HG03064 (cell line): ENCODE data around the gene TSPOAP1.

Source experiments
- ATAC-seq: cut with Tn5 transposase; IDR thresholded peaks from one replicate; pipeline ENCODE4 v1.9.1; 2021; ENCODE audit warnings: low read depth; ENCODE audit not compliant: unreplicated experiment

TSPOAP1 gene

DNA sequence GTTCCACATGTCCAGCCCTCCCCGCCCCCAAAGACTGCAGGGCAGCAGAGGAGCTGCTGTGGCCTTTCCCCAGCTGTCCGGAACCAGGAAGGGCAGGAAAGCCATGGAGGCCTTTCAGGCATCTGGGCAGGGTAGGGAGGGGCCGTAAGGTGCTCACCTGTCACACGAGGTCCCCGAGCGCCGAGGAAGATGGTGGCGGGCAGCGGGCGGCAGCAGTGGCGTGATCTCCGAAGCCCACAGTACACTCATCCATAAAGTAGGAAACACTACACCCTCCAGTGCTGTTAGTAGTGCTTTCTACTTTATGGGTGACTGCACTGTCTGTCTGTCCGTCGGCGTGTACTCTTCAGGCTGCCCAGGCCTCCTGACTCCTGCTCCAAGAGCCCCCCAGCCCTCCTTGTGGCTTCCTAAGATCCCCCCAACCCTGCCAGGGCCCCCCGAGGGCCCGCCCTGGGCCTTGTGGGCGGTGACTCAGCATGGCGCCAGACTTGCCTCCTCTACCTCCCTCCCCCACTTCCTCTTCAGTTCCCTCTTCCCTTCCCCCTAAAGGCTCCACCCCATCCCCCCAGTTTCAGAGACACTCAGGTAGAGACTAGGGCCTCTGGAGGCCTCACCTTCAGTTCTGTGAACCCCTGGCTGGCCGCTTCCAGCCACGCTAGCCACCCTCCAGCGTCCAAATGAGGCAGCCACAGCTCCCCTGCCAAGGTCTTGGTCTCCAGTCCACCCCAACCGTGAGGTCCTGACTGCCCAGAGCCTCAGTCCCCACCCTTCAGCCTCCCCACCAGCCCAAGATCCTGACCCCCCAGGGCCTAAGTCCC, 2.6 kb upstream of the TSPOAP1 start:
- ATAC-seq, result no peak

- no peak for ATAC-seq
These were observed 2.0 kb upstream of the TSPOAP1 start for GRCh38 chr17:58330538-58330996.

- ATAC-seq, result peak; percentile 8
These were observed 1.4 kb upstream of the TSPOAP1 start for GRCh38 chr17:58329810-58330537.

- peak; percentile 36 for ATAC-seq
These were observed 627 bp upstream of the TSPOAP1 start for GRCh38 chr17:58329035-58329809.

DNA sequence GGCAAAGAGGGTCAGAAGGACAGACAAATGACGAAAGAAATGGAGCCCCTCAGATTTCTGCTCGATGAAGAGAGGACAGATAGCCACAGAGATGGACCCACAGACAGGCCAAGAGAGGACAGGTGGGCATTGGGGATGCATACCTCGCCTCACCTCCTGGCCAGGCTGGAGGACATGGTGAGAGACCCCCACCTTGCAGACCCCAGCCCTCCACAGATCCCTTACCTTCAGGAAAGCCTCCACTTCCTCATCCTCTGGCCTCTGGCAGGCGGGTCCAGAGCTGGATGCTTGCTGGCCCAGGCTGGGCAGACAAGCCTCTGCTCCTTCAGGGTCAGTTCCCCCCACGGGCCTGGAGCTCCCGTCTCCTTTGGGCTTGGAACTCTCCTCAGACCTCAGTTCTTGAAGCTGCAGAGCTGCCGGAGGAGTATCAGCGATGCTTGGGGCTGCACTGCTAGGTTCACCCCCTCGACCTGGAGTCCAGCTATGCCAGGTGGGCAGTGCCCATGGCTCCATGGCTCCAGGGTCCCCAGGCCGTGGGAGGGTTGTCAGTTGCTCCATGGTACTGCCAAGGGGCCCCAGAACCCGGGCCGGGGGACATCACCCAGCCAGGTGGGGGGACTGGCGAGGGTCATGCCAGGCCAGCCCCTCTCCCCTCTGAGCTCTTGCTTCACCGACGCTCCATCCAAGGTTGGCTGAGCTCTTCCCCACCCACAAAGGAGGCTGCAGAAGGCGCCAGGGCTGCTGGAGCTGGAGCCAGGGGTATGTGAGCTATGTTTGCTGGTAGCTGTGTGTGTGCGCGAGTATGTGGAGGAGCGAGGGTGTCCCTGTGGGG, 1.0 kb downstream of the TSPOAP1 start:
- ATAC-seq, result no peak

DNA sequence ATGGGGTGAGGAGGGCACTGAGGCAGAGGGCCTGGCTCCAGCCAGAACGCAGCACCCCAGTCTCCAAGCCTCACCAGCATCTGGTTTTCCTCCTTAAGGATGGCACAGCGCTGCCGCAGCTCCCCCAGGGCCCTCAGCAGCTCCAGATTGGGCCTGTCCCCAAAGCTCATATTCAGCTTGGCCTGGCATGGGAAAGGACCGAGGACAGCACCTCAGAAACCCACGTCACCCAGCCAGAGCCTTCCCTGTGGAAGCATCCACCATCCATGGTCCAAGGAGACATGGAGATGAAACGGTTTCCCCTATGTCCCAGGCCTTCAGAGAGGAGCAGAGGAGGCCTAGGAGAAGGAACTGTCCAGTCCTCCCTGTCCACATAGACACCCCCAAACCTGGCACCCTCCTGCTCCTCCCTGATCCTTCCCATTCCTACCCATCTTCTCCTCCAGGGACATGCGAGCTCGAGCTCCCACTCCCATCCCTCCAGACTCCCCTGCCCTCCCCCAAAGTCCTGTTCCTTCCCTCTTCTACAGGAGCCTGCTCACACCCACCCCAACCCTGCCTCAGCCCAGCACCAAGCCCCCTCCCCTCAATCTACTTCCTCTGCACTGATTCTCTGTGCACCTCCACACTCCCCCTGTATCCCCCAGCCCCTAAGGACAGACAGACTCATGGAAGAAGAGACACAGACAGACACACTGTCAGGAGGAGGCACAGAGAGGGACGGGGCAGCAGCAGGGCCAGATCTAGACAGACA, 1.8 kb downstream of the TSPOAP1 start:
- no peak for ATAC-seq

DNA sequence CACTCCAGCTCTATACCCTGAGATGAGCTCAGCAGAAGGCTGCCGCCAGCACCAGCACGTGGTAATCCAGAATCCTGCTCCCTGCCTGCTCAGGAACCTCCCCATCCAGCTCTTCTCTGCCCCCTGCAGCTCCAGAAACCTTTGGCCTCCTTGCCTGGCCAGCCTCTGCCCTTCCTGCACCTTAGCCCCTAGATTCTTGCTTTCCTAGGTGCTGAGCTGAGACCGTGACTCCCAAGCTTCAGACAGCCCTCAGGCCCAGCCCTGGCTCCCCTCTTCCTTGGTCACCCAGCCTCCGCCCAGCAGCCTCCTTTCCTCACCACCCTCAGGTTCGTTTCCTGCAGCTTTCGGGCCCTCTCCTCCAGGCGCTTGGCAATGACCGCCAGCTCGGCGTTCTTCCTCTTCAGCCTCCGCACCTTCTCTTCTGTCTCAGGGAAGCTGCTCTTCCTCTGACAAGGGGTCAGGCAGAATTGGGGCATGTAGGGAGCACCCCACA, 2.6 kb downstream of the TSPOAP1 start:
- ATAC-seq, result no peak

DNA sequence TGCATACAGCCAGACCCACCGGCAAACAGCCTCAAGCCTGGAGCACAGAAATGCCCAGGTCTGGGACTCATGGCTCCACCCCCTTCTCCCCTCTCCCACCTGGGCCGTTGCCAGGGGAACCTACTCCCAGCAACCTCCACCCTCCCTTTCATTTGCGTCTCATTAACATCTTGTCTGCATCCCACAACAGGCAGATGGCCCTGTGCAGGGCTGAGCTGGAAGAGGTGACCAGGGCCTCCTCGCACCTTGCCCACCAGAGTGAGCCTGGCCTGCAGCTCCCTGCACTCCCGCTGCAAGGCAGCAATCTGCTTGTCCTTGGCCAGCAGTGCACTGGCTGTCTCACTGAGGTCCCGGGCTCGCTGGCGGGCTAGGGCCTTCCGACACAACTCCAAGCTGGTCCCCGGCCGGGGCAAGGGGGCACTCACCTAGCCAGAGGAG, 3.3 kb downstream of the TSPOAP1 start:
- ATAC-seq, result no peak

- ATAC-seq, result no peak
These were observed 3.9 kb downstream of the TSPOAP1 start for GRCh38 chr17:58324409-58325288.

- no peak for ATAC-seq
These were observed 4.6 kb downstream of the TSPOAP1 start for GRCh38 chr17:58324056-58324408.

- no peak for ATAC-seq
These were observed 5.1 kb downstream of the TSPOAP1 start for GRCh38 chr17:58323366-58324055.

GRCh38 chr17:58322581-58323185, 5.9 kb downstream of the TSPOAP1 start:
- ATAC-seq, result no peak

DNA sequence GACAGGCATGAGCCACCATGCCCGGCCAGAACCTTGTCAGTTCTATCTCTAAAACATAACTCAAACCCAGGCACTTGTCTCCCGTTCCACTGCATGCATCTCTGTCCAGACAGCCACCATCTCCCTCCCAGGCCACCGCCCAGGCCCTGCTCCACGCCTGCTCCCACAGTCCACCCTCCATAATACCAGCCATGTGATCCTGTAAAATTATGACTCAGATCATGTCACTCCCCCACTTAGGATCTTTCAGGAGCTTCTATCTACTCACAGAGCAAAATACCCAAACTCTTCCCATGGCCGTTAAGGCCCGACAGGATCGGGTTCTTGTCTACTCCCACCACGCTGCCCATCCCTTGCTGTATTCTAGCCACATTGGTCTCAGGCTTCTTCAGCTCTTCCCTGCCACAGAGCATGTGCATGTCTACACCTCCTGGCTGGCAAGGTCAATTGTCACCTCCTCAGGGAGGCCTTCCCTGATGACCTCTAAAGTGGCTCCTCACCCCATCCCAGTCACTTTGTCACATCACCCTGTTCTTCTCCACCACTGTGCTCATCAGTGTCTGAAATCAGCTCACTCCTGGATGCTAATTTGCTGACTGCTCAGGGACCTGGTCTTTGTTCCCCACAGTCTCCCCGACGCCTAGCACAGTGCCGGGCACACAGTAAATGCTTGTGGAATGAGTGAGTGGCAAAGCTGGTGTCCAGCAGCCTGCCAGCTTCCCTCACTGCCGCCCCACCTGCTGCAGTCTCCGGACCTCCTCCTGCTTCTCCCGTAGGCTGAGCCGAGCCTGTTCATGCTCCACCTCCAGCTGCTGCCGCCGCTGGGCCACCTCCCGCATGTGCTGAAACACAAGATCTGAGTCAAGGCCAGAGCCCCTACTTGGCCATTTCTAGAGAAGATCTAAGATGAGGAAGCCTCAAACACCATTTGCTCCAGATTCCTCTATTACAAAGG, 6.7 kb downstream of the TSPOAP1 start:
- no peak for ATAC-seq

GRCh38 chr17:58320570-58321323, 7.8 kb downstream of the TSPOAP1 start:
- ATAC-seq, result no peak

- no peak for ATAC-seq
These were observed 8.4 kb downstream of the TSPOAP1 start for GRCh38 chr17:58320163-58320558.
